Measurements from ENCODE around the gene CD7.

CD7 gene

GRCh38 chr17:82349287-82349701 is 31.9 kb upstream of the CD7 start:
- TF ChIP-seq ZNF350 (tag by site-specific recombination; IDR thresholded peaks at IDR 0.05) (no peak), ZNF239 (tag by site-specific recombination; IDR thresholded peaks at IDR 0.05) (no peak), ZNF221 (tag by site-specific recombination; IDR thresholded peaks at IDR 0.05; ENCODE audit: borderline replicate concordance) (no peak), ZNF610 (tag by site-specific recombination; IDR thresholded peaks at IDR 0.05; ENCODE audit: borderline replicate concordance) (no peak), ZNF248 (tag by site-specific recombination; IDR thresholded peaks at IDR 0.05) (no peak), ZNF621 (tag by site-specific recombination; IDR thresholded peaks at IDR 0.05) (no peak), OSR2 (tag by site-specific recombination; IDR thresholded peaks at IDR 0.05) (no peak), ZNF223 (tag by site-specific recombination; IDR thresholded peaks at IDR 0.05) (no peak)
- no peaks in the 10 kb centered on the region for H3K9me3 ChIP-seq (ENCODE audit: control insufficient read depth, insufficient read depth, low read depth, low read length)
- H3K4me3 ChIP-seq (ENCODE audit: low read depth, low read length), result no peak overlapping the region
- ChIA-PET POLR2A (no interaction called here), CTCF (interaction anchor here (0.6 to 2.4 kb wide), 13 partner anchors 9 to 431 kb away, joined by 3 to 10 read pairs (median 4); no protein-coding TSS in a partner anchor)
- H3K27ac ChIP-seq (ENCODE audit: extremely low read depth, low read depth, low read length), result no peak overlapping the region
- no peaks in the 10 kb centered on the region for H3K36me3 ChIP-seq (ENCODE audit: control insufficient read depth in 2 of 2, insufficient read depth in 1 of 2, low read length in 2 of 2)
- H3K4me1 ChIP-seq (ENCODE audit: control insufficient read depth, insufficient read depth, low read length), result no peaks in the 10 kb centered on the region

- ChIA-PET POLR2A (no interaction called here), CTCF (interaction anchor here (1.3 kb wide), 1 partner anchor 112 kb away, joined by 3 read pairs; no protein-coding TSS in a partner anchor)
- Histone ChIP-seq H3K9me3 (ENCODE audit: control insufficient read depth, insufficient read depth, low read depth, low read length) (no peaks in the 10 kb centered on the region), H3K36me3 (ENCODE audit: control insufficient read depth in 2 of 2, insufficient read depth in 1 of 2, low read length in 2 of 2) (no peaks in the 10 kb centered on the region), H3K27ac (ENCODE audit: extremely low read depth, low read depth, low read length) (no peak overlapping the region), H3K4me1 (ENCODE audit: control insufficient read depth, insufficient read depth, low read length) (no peaks in the 10 kb centered on the region), H3K4me3 (ENCODE audit: low read depth, low read length) (no peak overlapping the region)
- no peak for TF ChIP-seq ZXDB (tag by site-specific recombination; IDR thresholded peaks at IDR 0.05)
- TF ChIP-seq HIC1 (tag by site-specific recombination; IDR thresholded peaks at IDR 0.05), result no peak
- no peak for TF ChIP-seq KLF1 (tag by site-specific recombination; IDR thresholded peaks at IDR 0.05)
- TF ChIP-seq SETDB1 (IDR thresholded peaks at IDR 0.05; ENCODE audit: insufficient read length, low read length), result no peak
- TF ChIP-seq ZNF157 (tag by site-specific recombination; IDR thresholded peaks at IDR 0.05), result no peak
- TF ChIP-seq CTCF (tag by site-specific recombination; IDR thresholded peaks at IDR 0.05), result no peak
- no peak for TF ChIP-seq OVOL3 (tag by site-specific recombination; IDR thresholded peaks at IDR 0.05)
- TF ChIP-seq PRDM10 (tag by site-specific recombination; IDR thresholded peaks at IDR 0.05), result no peak
- no peak for TF ChIP-seq ZNF221 (tag by site-specific recombination; IDR thresholded peaks at IDR 0.05; ENCODE audit: borderline replicate concordance)
- TF ChIP-seq ZNF558 (tag by site-specific recombination; IDR thresholded peaks at IDR 0.05), result no peak
- TF ChIP-seq ZNF416 (tag by site-specific recombination; IDR thresholded peaks at IDR 0.05), result no peak
- TF ChIP-seq KLF17 (tag by site-specific recombination; IDR thresholded peaks at IDR 0.05), result no peak
Measured at GRCh38 chr17:82348866-82349265, 31.5 kb upstream of the CD7 start.

Measured in HEK293 (cell line).